HFFc6 (cell line): ENCODE data around the gene FOSL1. TPM values are rescaled to one million over a fixed set of nuclear protein-coding genes. Genes with fewer than 3 reads are reported as not detected.

Source experiments
- DNase-seq: peaks from one replicate; pipeline ENCODE4 v3.0.0-alpha.2; 2018
- H3K27ac Mint-ChIP-seq: 2 replicates; pipeline ENCODE4 v1.8.0; 2020; ENCODE audit warnings: mild to moderate bottlenecking, mixed read lengths
- H3K27me3 Mint-ChIP-seq: 2 replicates; pipeline ENCODE4 v1.8.0; 2021; ENCODE audit warnings: mild to moderate bottlenecking, moderate library complexity, mixed read lengths; ENCODE audit not compliant: insufficient read depth
- H3K36me3 Mint-ChIP-seq: 2 replicates; pipeline ENCODE4 v1.8.0; 2021; ENCODE audit warnings: low read depth, mixed read lengths
- H3K4me1 Mint-ChIP-seq: 2 replicates; pipeline ENCODE4 v1.8.0; 2020; ENCODE audit warnings: low read depth, mixed read lengths
- H3K4me3 Mint-ChIP-seq: 2 replicates; pipeline ENCODE4 v1.8.0; 2020; ENCODE audit warnings: mild to moderate bottlenecking, moderate library complexity, mixed read lengths
- H3K9me3 Mint-ChIP-seq: 2 replicates; pipeline ENCODE4 v1.8.0; 2020; ENCODE audit warnings: mild to moderate bottlenecking, mixed read lengths
- CTCF ChIP-seq: fragments of 200-600 bp; sonication (generic); IDR thresholded peaks from 2 replicates; pipeline ENCODE4 v1.5.0; 2021; ENCODE audit warnings: antibody characterized with exemption, mild to moderate bottlenecking
- total RNA-seq, 6 experiments: library from RNA; stranded (reverse); fragmentation: NEBNext Ultra II Directional; extraction: Animal tissue kit (Norgen Biotek cat#: 25700); gene quantifications; 2 replicates in 1 of 6; 3 replicates in 5 of 6; pipeline ENCODE4 v1.2.3, GENCODE V29; 2021

Gene FOSL1
- total RNA-seq, 6 experiments from 2014 or later, result 134 to 275 (median 234) TPM

- Mint-ChIP-seq H3K4me1 (peaks cover 80% of the 10 kb centered on the region), H3K4me3 (peak overlapping the region; percentile 62), H3K9me3 (no peaks in the 10 kb centered on the region), H3K36me3 (peaks cover 6% of the 10 kb centered on the region), H3K27me3 (peaks cover 1% of the 10 kb centered on the region), H3K27ac (peak overlapping the region; percentile 99)
- peak; percentile 85 for DNase-seq
- TF ChIP-seq CTCF, result peak; percentile 46; the same call in 1 of the 2 replicates
Measured at GRCh38 chr11:65911682-65912568, 11.7 kb upstream of the FOSL1 start.

- no peaks in the 10 kb centered on the region for H3K36me3 Mint-ChIP-seq
- DNase-seq, result no peak
- H3K27me3 Mint-ChIP-seq, result peaks cover 1% of the 10 kb centered on the region
- peaks cover 69% of the 10 kb centered on the region for H3K4me1 Mint-ChIP-seq
- no peak for TF ChIP-seq CTCF
- no peak overlapping the region for H3K27ac Mint-ChIP-seq
- no peak overlapping the region for H3K4me3 Mint-ChIP-seq
- no peaks in the 10 kb centered on the region for H3K9me3 Mint-ChIP-seq
Measured at GRCh38 chr11:65907878-65908277, 7.7 kb upstream of the FOSL1 start.

GRCh38 chr11:65906602-65907001 lies 6.4 kb upstream of the FOSL1 start:
- Mint-ChIP-seq H3K4me3 (no peak overlapping the region), H3K27me3 (peaks cover 1% of the 10 kb centered on the region), H3K27ac (no peak overlapping the region; the same call in 1 of the 2 replicates), H3K36me3 (no peaks in the 10 kb centered on the region), H3K9me3 (no peaks in the 10 kb centered on the region), H3K4me1 (peaks cover 69% of the 10 kb centered on the region)
- no peak for DNase-seq
- TF ChIP-seq CTCF, result no peak

GRCh38 chr11:65903715-65904114 lies 3.5 kb upstream of the FOSL1 start:
- Mint-ChIP-seq H3K4me3 (peak overlapping the region; percentile 68), H3K4me1 (peaks cover 54% of the 10 kb centered on the region), H3K36me3 (peaks cover 4% of the 10 kb centered on the region), H3K27ac (peak overlapping the region; percentile 95), H3K9me3 (peaks cover 3% of the 10 kb centered on the region), H3K27me3 (peaks cover 7% of the 10 kb centered on the region)
- TF ChIP-seq CTCF, result no peak
- no peak for DNase-seq

GRCh38 chr11:65903068-65903481 lies 2.9 kb upstream of the FOSL1 start:
- Mint-ChIP-seq H3K4me1 (peaks cover 54% of the 10 kb centered on the region), H3K27ac (peak overlapping the region; percentile 95), H3K27me3 (peaks cover 14% of the 10 kb centered on the region), H3K4me3 (peak overlapping the region; percentile 68), H3K36me3 (peaks cover 10% of the 10 kb centered on the region), H3K9me3 (peaks cover 5% of the 10 kb centered on the region)
- TF ChIP-seq CTCF, result no peak
- DNase-seq, result peak; percentile 93
